Gastrocnemius medialis (tissue), 4 donors: ENCODE results near the gene EVI5.

Source experiments
- CTCF ChIP-seq, 5 experiments: fragments of 450-650 bp in 3 of 5; fragments of 200-600 bp in 2 of 5; sonication (generic) in 2 of 5; IDR thresholded peaks in 4 of 5; conservative IDR thresholded peaks in 1 of 5; 1 replicate in 4 of 5; 2 replicates in 1 of 5; pipeline ENCODE4 v1.5.1; 2016 to 2019; ENCODE audit warnings: antibody characterized with exemption in 5 of 5, mild to moderate bottlenecking in 3 of 5, moderate library complexity in 3 of 5
- POLR2A ChIP-seq, 2 donors: fragments of 450-650 bp; IDR thresholded peaks; one replicate each; pipeline ENCODE4 v1.6.1; 2017; ENCODE audit warnings: antibody characterized with exemption in 2 of 2, mild to moderate bottlenecking in 2 of 2, moderate library complexity in 2 of 2

GRCh38 chr1:92792340-92792782, 7.5 kb upstream of the EVI5 start:
- no peak for TF ChIP-seq CTCF (IDR thresholded peaks at IDR 0.05 in 4 of 5, conservative IDR thresholded peaks at IDR 0.05 in 1 of 5)
- no peak for TF ChIP-seq POLR2A (IDR thresholded peaks at IDR 0.05)
